ENCODE data around the gene TMEM132A. TPM values are rescaled to one million over a fixed set of nuclear protein-coding genes. Genes with fewer than 3 reads are reported as not detected.

TMEM132A gene
- total and polyA plus RNA-seq, 8 donors: 8.4 to 142 (median 27.2) TPM

DNA sequence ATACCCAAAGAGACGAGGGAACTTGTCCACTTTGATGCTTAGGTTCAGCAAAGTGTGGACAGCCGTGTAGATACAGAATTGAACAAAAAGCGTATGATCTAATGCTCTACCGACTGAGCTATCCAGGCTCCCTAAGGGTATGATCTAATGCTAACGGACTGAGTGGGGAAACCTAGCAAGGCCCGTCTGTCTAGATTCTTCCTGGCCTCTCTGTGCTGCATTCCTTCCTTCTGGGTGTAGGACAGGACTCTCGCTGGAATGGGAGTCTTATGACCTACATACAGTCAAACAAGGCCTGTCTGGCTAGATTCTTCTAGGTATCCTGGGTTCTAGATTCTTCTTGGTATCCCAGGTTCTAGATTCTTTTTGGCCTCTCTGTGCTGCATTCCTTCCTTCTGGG, 36.1 kb downstream of the TMEM132A start:
- Histone ChIP-seq H3K36me3 (no peaks in the 10 kb centered on the region), H3K27me3 (no peaks in the 10 kb centered on the region), H3K4me3 (no peak overlapping the region), H3K9me3 (no peaks in the 10 kb centered on the region), H3K27ac (no peak overlapping the region), H3K4me1 (no peaks in the 10 kb centered on the region)
- WGBS, 5 donors: 87 to 96% (median 94%) methylated on average over 7 of the region's 7 CpGs
- TF ChIP-seq, protein P1, sequence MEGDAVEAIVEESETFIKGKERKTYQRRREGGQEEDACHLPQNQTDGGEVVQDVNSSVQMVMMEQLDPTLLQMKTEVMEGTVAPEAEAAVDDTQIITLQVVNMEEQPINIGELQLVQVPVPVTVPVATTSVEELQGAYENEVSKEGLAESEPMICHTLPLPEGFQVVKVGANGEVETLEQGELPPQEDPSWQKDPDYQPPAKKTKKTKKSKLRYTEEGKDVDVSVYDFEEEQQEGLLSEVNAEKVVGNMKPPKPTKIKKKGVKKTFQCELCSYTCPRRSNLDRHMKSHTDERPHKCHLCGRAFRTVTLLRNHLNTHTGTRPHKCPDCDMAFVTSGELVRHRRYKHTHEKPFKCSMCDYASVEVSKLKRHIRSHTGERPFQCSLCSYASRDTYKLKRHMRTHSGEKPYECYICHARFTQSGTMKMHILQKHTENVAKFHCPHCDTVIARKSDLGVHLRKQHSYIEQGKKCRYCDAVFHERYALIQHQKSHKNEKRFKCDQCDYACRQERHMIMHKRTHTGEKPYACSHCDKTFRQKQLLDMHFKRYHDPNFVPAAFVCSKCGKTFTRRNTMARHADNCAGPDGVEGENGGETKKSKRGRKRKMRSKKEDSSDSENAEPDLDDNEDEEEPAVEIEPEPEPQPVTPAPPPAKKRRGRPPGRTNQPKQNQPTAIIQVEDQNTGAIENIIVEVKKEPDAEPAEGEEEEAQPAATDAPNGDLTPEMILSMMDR (IDR thresholded peaks at IDR 0.05): no peak
- no peak for TF ChIP-seq POLR2AphosphoS5 (IDR thresholded peaks at IDR 0.05)
- TF ChIP-seq EP300 (IDR thresholded peaks at IDR 0.05): no peak
- no peak for TF ChIP-seq POLR2A (IDR thresholded peaks at IDR 0.05)
- no peak for DNase-seq
- intact Hi-C loops (cut with DNase I; ENCODE audit: low total_unique reads): no loop called here

- WGBS, 5 donors: 79 to 88% (median 88%) methylated on average over 6 of the region's 6 CpGs
- Histone ChIP-seq H3K4me1 (no peaks in the 10 kb centered on the region), H3K4me3 (no peak overlapping the region), H3K27ac (no peak overlapping the region), H3K9me3 (no peaks in the 10 kb centered on the region), H3K27me3 (no peaks in the 10 kb centered on the region), H3K36me3 (no peaks in the 10 kb centered on the region)
- intact Hi-C loops (cut with DNase I; ENCODE audit: low total_unique reads): no loop called here
- no peak for DNase-seq
- no peak for TF ChIP-seq POLR2A (IDR thresholded peaks at IDR 0.05)
- no peak for TF ChIP-seq POLR2AphosphoS5 (IDR thresholded peaks at IDR 0.05)
- TF ChIP-seq, protein P1 (IDR thresholded peaks at IDR 0.05): no peak
- TF ChIP-seq EP300 (IDR thresholded peaks at IDR 0.05): no peak
These were observed 40.5 kb downstream of the TMEM132A start for GRCh38 chr11:60964801-60965200.

GRCh38 chr11:60966890-60967289, 42.6 kb downstream of the TMEM132A start:
- intact Hi-C loops (cut with DNase I; ENCODE audit: low total_unique reads): no loop called here
- WGBS, 5 donors: 75 to 88% (median 86%) methylated on average over 4 of the region's 4 CpGs
- Histone ChIP-seq H3K9me3 (no peaks in the 10 kb centered on the region), H3K36me3 (no peaks in the 10 kb centered on the region), H3K27ac (no peak overlapping the region), H3K4me3 (no peak overlapping the region), H3K27me3 (no peaks in the 10 kb centered on the region), H3K4me1 (peaks cover 0 to 10% (median 3%) of the 10 kb centered on the region in 4 donors)
- no peak for DNase-seq
- TF ChIP-seq, protein P1 (IDR thresholded peaks at IDR 0.05): no peak
- TF ChIP-seq POLR2A (IDR thresholded peaks at IDR 0.05) (no peak), POLR2AphosphoS5 (IDR thresholded peaks at IDR 0.05) (no peak), EP300 (IDR thresholded peaks at IDR 0.05) (no peak)

GRCh38 chr11:60968223-60968622, 44.0 kb downstream of the TMEM132A start:
- TF ChIP-seq POLR2AphosphoS5 (IDR thresholded peaks at IDR 0.05) (no peak), EP300 (IDR thresholded peaks at IDR 0.05) (no peak), POLR2A (IDR thresholded peaks at IDR 0.05) (no peak)
- TF ChIP-seq, protein P1 (IDR thresholded peaks at IDR 0.05): no peak
- WGBS, 5 donors: 42 to 100% (median 95%) methylated on average over 1 of the region's 1 CpG
- H3K4me1 ChIP-seq: peaks cover 0 to 16% (median 3%) of the 10 kb centered on the region in 4 donors
- H3K36me3 ChIP-seq: no peaks in the 10 kb centered on the region
- DNase-seq: no peak
- H3K4me3 ChIP-seq: no peak overlapping the region
- H3K27ac ChIP-seq: no peak overlapping the region
- H3K27me3 ChIP-seq: no peaks in the 10 kb centered on the region
- intact Hi-C loops (cut with DNase I; ENCODE audit: low total_unique reads): no loop called here
- H3K9me3 ChIP-seq: no peaks in the 10 kb centered on the region

Data from stomach (tissue), 9 donors.